Uterus (tissue), 2 donors: Measurements from ENCODE around the gene MED26.

Experiments
- CTCF ChIP-seq, 4 experiments: fragments of 200-600 bp in 2 of 4; fragments of 450-650 bp in 2 of 4; sonication (generic) in 2 of 4; IDR thresholded peaks; one replicate each; pipeline ENCODE4 v1.5.1; 2016 to 2019; ENCODE audit warnings: antibody characterized with exemption in 4 of 4, mild to moderate bottlenecking in 2 of 4, moderate library complexity in 1 of 4
- POLR2A ChIP-seq, 2 donors: fragments of 450-650 bp; IDR thresholded peaks; one replicate each; pipeline ENCODE4 v1.6.1; 2016; ENCODE audit warnings: antibody characterized with exemption in 2 of 2, mild to moderate bottlenecking in 1 of 2, moderate library complexity in 1 of 2

DNA sequence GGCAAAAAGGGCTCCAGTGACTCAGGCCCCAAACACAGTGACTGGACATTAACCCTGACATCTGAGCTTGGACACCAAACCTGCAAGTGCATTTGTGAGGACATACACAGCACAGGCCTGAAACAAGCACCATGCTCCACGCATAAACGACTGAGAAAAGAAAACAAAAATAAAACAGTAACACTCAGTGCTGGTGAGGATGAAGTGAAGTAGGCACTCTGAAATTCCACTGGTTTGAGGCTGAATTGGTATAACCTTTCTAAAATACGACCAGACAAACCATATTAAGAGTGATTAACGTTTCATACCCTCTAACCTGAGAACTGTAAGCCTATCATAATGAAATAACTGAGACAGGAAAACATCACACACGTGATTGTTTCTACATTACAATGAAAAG lies 61.3 kb downstream of the MED26 start:
- no peak for TF ChIP-seq CTCF (IDR thresholded peaks at IDR 0.05)
- no peak for TF ChIP-seq POLR2A (IDR thresholded peaks at IDR 0.05)
